ENCODE measurements around the gene ARHGAP22. TPM values are rescaled to one million over a fixed set of nuclear protein-coding genes. Genes with fewer than 3 reads are reported as not detected.
A peak's percentile ranks its signal among the peaks of the same experiment; 100 is the strongest.

ARHGAP22 gene
- polyA plus RNA-seq, 1 donor from 2014 or later = 0.15 TPM

DNA sequence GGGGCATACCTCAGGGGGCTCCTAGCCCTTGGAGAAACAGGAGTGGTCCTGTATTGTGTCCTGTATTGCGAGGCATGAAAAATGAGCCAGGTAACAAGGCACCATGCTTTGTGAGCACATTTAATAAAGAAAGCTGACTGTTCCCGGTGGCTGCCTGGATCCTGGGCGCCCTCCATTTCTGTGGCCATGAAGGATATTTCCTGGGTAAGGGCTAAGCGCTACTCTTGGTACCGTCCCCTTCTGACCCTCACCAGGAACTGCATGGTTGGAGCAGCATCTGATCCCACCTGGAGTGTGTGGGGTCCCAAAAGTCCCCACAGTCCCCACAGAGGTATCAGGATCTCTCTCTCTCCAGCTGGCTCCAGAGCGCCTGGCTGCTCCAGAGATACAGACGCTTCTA lies 158.9 kb downstream of the ARHGAP22 start:
- no peaks in the 10 kb centered on the region for H3K27me3 ChIP-seq (ENCODE audit: insufficient read depth, low read depth, low read length)

DNA sequence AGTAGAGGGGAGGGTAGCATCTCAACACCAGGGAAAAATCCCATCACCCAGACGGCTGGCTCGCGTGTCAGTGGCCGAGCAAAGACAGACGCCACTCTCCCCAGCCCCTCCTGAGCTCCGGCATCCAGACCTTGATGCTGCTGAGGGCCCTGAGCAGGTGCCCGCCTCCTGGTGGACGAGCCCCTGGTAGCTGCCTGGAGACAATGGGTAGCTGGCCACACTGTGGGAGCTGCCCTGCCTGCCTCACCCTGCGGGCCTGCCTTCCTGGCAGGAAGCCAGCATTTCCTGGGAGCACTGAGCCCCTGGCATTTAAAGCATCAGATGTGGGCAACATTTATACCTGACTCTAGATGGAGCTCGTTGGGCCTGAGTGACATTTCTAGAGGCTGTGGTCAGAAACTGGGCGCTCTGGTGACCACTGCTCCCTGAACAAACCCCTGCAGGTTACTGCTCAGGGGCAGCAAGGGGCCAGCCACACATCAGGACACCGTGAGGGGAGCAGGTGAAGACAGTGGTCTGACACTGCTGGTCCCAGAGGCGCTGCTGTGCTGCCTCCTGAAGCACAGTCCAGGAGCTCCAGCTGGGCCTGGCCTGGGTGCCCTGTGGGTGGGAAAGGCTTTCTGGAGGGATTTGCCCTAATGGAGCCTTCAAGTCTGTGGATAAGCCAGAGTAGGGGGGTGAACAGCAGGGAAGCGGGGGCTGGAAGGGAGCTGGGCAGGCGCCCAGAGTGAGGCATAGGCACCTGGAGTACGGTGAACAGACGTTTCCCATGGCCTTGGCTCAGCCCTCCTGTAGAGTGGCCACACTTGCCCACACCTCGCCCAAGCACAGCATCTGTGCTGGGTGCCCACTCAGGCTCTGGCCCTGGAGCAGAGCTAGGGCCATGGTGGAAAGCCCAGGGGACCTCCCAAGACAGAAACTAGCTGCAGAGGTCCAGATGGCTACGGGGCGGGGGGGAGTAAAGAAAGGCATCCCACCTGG lies 159.7 kb downstream of the ARHGAP22 start:
- Histone ChIP-seq H3K9me2 (ENCODE audit: insufficient read depth, low read length) (no peaks in the 10 kb centered on the region), H3K79me2 (replicated peaks; ENCODE audit: insufficient read depth, low read length) (no peaks in the 10 kb centered on the region), H4K20me1 (ENCODE audit: insufficient read depth) (no peaks in the 10 kb centered on the region), H3F3A (ENCODE audit: insufficient read depth, low read length, poor library complexity, severe bottlenecking) (no peaks in the 10 kb centered on the region), H3K4me2 (ENCODE audit: low read length) (no peak overlapping the region), H3K4me3 (ENCODE audit: low read length) (no peak overlapping the region), H2AFZ (ENCODE audit: low read depth, low read length) (no peak overlapping the region), H3K9me3 (ENCODE audit: low read length) (no peaks in the 10 kb centered on the region), H3K27ac (ENCODE audit: low read length) (no peak overlapping the region), H3K27me3 (ENCODE audit: insufficient read depth, low read depth, low read length) (no peaks in the 10 kb centered on the region), H3K36me3 (ENCODE audit: insufficient read depth, low read length) (no peaks in the 10 kb centered on the region), H3K9ac (ENCODE audit: low read length) (no peak overlapping the region)
- TF ChIP-seq, protein P1, sequence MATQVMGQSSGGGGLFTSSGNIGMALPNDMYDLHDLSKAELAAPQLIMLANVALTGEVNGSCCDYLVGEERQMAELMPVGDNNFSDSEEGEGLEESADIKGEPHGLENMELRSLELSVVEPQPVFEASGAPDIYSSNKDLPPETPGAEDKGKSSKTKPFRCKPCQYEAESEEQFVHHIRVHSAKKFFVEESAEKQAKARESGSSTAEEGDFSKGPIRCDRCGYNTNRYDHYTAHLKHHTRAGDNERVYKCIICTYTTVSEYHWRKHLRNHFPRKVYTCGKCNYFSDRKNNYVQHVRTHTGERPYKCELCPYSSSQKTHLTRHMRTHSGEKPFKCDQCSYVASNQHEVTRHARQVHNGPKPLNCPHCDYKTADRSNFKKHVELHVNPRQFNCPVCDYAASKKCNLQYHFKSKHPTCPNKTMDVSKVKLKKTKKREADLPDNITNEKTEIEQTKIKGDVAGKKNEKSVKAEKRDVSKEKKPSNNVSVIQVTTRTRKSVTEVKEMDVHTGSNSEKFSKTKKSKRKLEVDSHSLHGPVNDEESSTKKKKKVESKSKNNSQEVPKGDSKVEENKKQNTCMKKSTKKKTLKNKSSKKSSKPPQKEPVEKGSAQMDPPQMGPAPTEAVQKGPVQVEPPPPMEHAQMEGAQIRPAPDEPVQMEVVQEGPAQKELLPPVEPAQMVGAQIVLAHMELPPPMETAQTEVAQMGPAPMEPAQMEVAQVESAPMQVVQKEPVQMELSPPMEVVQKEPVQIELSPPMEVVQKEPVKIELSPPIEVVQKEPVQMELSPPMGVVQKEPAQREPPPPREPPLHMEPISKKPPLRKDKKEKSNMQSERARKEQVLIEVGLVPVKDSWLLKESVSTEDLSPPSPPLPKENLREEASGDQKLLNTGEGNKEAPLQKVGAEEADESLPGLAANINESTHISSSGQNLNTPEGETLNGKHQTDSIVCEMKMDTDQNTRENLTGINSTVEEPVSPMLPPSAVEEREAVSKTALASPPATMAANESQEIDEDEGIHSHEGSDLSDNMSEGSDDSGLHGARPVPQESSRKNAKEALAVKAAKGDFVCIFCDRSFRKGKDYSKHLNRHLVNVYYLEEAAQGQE (IDR thresholded peaks at IDR 0.05; ENCODE audit: borderline replicate concordance) = no peak
- TF ChIP-seq POLR2AphosphoS5 (IDR thresholded peaks at IDR 0.05) = peak; percentile 2

More for the DNA sequence above, 158.9 kb downstream of the ARHGAP22 start:
- TF ChIP-seq SMC3 (conservative IDR thresholded peaks at IDR 0.05; ENCODE audit: poor library complexity) (no peak), EP300 (conservative IDR thresholded peaks at IDR 0.05; ENCODE audit: poor library complexity, severe bottlenecking) (no peak), MXI1 (conservative IDR thresholded peaks at IDR 0.05; ENCODE audit: poor library complexity, severe bottlenecking) (no peak)
- TF ChIP-seq, protein P2, sequence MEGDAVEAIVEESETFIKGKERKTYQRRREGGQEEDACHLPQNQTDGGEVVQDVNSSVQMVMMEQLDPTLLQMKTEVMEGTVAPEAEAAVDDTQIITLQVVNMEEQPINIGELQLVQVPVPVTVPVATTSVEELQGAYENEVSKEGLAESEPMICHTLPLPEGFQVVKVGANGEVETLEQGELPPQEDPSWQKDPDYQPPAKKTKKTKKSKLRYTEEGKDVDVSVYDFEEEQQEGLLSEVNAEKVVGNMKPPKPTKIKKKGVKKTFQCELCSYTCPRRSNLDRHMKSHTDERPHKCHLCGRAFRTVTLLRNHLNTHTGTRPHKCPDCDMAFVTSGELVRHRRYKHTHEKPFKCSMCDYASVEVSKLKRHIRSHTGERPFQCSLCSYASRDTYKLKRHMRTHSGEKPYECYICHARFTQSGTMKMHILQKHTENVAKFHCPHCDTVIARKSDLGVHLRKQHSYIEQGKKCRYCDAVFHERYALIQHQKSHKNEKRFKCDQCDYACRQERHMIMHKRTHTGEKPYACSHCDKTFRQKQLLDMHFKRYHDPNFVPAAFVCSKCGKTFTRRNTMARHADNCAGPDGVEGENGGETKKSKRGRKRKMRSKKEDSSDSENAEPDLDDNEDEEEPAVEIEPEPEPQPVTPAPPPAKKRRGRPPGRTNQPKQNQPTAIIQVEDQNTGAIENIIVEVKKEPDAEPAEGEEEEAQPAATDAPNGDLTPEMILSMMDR (IDR thresholded peaks at IDR 0.05; ENCODE audit: poor library complexity, severe bottlenecking) = no peak
- TF ChIP-seq, protein P1 (IDR thresholded peaks at IDR 0.05; ENCODE audit: borderline replicate concordance) = no peak
- H3K27ac ChIP-seq (ENCODE audit: low read length) = no peak overlapping the region
- H3F3A ChIP-seq (ENCODE audit: insufficient read depth, low read length, poor library complexity, severe bottlenecking) = no peaks in the 10 kb centered on the region
- no peak overlapping the region for H3K9ac ChIP-seq (ENCODE audit: low read length)
- no peaks in the 10 kb centered on the region for H3K79me2 ChIP-seq (replicated peaks; ENCODE audit: insufficient read depth, low read length)
- H3K9me3 ChIP-seq (ENCODE audit: low read length) = no peaks in the 10 kb centered on the region
- no peaks in the 10 kb centered on the region for H3K9me2 ChIP-seq (ENCODE audit: insufficient read depth, low read length)
- H4K20me1 ChIP-seq (ENCODE audit: insufficient read depth) = no peaks in the 10 kb centered on the region
- H3K4me3 ChIP-seq (ENCODE audit: low read length) = no peak overlapping the region
- no peak overlapping the region for H2AFZ ChIP-seq (ENCODE audit: low read depth, low read length)
- no peak overlapping the region for H3K4me2 ChIP-seq (ENCODE audit: low read length)
- no peaks in the 10 kb centered on the region for H3K36me3 ChIP-seq (ENCODE audit: insufficient read depth, low read length)

All from neural cell (in vitro differentiated cells).